ENCODE results near the gene IFT80. TPM values are rescaled to one million over a fixed set of nuclear protein-coding genes. Genes with fewer than 3 reads are reported as not detected.

IFT80 gene
- total and polyA plus RNA-seq, 2 experiments from 2014 or later: 14.1 to 33.0 TPM

DNA sequence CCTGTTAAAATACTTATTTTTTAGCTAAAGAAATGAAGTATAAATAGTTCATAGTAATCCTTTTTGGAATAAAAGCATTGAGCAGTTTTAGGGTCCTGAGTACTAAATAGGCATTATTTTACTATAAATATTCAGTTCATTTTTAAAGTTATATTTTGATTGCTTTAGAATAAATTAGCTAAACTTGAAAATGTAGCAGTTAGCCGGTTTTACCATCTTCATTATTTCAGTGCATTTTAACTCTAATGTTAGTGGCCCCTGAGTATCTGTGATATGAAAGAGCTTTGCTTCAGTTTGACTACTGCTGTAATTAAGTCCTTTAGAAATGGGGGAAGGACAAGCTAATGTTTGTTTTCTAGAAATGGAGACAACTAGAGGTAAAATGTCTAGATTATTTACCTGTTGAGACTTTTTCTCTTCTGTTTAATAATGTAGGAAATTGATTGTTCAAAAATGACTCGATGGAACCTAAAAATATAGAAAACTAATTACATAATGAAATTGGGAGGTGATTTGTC lies 4.1 kb upstream of the IFT80 start (continued):
- TF ChIP-seq NANOG (IDR thresholded peaks at IDR 0.05; ENCODE audit: borderline replicate concordance): no peak
- TF ChIP-seq, protein P1, sequence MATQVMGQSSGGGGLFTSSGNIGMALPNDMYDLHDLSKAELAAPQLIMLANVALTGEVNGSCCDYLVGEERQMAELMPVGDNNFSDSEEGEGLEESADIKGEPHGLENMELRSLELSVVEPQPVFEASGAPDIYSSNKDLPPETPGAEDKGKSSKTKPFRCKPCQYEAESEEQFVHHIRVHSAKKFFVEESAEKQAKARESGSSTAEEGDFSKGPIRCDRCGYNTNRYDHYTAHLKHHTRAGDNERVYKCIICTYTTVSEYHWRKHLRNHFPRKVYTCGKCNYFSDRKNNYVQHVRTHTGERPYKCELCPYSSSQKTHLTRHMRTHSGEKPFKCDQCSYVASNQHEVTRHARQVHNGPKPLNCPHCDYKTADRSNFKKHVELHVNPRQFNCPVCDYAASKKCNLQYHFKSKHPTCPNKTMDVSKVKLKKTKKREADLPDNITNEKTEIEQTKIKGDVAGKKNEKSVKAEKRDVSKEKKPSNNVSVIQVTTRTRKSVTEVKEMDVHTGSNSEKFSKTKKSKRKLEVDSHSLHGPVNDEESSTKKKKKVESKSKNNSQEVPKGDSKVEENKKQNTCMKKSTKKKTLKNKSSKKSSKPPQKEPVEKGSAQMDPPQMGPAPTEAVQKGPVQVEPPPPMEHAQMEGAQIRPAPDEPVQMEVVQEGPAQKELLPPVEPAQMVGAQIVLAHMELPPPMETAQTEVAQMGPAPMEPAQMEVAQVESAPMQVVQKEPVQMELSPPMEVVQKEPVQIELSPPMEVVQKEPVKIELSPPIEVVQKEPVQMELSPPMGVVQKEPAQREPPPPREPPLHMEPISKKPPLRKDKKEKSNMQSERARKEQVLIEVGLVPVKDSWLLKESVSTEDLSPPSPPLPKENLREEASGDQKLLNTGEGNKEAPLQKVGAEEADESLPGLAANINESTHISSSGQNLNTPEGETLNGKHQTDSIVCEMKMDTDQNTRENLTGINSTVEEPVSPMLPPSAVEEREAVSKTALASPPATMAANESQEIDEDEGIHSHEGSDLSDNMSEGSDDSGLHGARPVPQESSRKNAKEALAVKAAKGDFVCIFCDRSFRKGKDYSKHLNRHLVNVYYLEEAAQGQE (IDR thresholded peaks at IDR 0.05; ENCODE audit: unreplicated experiment): no peak
- TF ChIP-seq CREB1 (CRISPR knock-in tag; IDR thresholded peaks at IDR 0.05; ENCODE audit: low read depth): no peak
- TF ChIP-seq, protein P2, sequence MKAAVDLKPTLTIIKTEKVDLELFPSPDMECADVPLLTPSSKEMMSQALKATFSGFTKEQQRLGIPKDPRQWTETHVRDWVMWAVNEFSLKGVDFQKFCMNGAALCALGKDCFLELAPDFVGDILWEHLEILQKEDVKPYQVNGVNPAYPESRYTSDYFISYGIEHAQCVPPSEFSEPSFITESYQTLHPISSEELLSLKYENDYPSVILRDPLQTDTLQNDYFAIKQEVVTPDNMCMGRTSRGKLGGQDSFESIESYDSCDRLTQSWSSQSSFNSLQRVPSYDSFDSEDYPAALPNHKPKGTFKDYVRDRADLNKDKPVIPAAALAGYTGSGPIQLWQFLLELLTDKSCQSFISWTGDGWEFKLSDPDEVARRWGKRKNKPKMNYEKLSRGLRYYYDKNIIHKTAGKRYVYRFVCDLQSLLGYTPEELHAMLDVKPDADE (IDR thresholded peaks at IDR 0.05): no peak
- no peak for TF ChIP-seq EZH2phosphoT487 (IDR thresholded peaks at IDR 0.05; ENCODE audit: unreplicated experiment)
- no peak for TF ChIP-seq JUNB (IDR thresholded peaks at IDR 0.05; ENCODE audit: unreplicated experiment)
- no peak for TF ChIP-seq POLR2AphosphoS5 (IDR thresholded peaks at IDR 0.05; ENCODE audit: low read depth)

DNA sequence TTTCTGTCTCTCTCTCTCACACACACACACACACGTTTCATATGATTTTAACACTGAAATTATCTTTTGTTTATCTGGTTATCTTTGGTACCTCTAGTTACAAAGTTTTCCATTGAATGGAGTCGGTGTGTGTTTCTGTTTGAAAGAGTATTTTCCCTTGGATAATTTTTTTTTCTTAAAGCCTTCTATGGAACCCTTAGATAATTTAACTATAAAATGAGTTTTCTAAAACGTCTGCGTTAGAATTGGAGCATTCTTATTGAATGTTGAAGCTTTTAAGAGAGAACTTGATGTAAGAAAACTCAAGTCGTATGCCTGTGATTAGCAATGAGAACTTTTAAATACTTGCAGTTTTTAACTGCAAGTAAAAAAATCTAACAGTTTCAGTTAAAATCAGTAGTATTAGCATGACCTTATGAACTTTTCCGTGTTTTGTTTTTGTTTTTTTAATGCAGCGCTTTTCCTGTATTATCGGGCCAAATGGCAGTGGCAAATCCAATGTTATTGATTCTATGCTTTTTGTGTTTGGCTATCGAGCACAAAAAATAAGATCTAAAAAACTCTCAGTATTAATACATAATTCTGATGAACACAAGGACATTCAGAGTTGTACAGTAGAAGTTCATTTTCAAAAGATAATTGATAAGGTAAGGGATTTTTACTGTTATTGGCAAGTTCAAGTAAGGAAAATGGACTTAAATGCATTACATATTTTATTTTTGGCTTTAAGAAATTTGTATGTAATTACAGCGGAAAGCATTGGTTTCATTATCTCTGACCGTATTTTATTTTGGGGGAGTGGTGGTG lies 3.4 kb upstream of the IFT80 start:
- Histone ChIP-seq H3K36me3 (ENCODE audit: insufficient read depth) (peaks cover 15% of the 10 kb centered on the region; the same call in 1 of the 2 replicates), H3F3A (replicated peaks; ENCODE audit: low read depth) (no peaks in the 10 kb centered on the region), H3K4me1 (ENCODE audit: insufficient read depth) (peaks cover 14% of the 10 kb centered on the region; the same call in 1 of the 2 replicates), H3K27me3 (ENCODE audit: insufficient read depth) (no peaks in the 10 kb centered on the region), H2AFZ (no peak overlapping the region), H4K20me1 (replicated peaks; ENCODE audit: insufficient read depth) (peaks cover 32% of the 10 kb centered on the region), H3K79me2 (replicated peaks; ENCODE audit: insufficient read depth) (peaks cover 89% of the 10 kb centered on the region), H3K4me3 (peak overlapping the region; percentile 60), H3K9me2 (ENCODE audit: insufficient read depth) (no peaks in the 10 kb centered on the region), H3K27ac (ENCODE audit: low read depth) (no peak overlapping the region), H3K4me2 (peak overlapping the region; percentile 81)
- Mint-ChIP-seq H3K4me3 (peak overlapping the region; percentile 98), H3K27me3 (ENCODE audit: insufficient read depth, low read depth, poor library complexity) (peaks cover 21% of the 10 kb centered on the region), H3K4me1 (peaks cover 25% of the 10 kb centered on the region), H3K9me3 (peaks cover 4% of the 10 kb centered on the region; the same call in 1 of the 3 replicates), H3K36me3 (ENCODE audit: low read depth) (peaks cover 43% of the 10 kb centered on the region), H3K27ac (peak overlapping the region; percentile 14; the same call in 1 of the 2 replicates)
- TF ChIP-seq, protein P1 (IDR thresholded peaks at IDR 0.05; ENCODE audit: unreplicated experiment): no peak
- TF ChIP-seq, protein P2 (IDR thresholded peaks at IDR 0.05): no peak
- TF ChIP-seq NANOG (IDR thresholded peaks at IDR 0.05; ENCODE audit: borderline replicate concordance): no peak
- no peak for TF ChIP-seq EZH2phosphoT487 (IDR thresholded peaks at IDR 0.05; ENCODE audit: unreplicated experiment)
- no peak for TF ChIP-seq CREB1 (CRISPR knock-in tag; IDR thresholded peaks at IDR 0.05; ENCODE audit: low read depth)
- ATAC-seq: no peak
- DNase-seq (ENCODE audit: low spot score): no peak

Measured in GM23338 (cell line).